ENCODE data around the gene PRR16. TPM values are rescaled to one million over a fixed set of nuclear protein-coding genes. Genes with fewer than 3 reads are reported as not detected.

PRR16 gene
- total RNA-seq, 3 donors from 2014 or later: 1.2 to 9.6 (median 3.6) TPM

GRCh38 chr5:120640778-120641177, 176.7 kb downstream of the PRR16 start:
- Histone ChIP-seq H3K4me3 (no peak overlapping the region), H3K27me3 (no peaks in the 10 kb centered on the region), H3K27ac (no peak overlapping the region), H3K36me3 (no peaks in the 10 kb centered on the region), H3K9me3 (no peaks in the 10 kb centered on the region), H3K4me1 (no peaks in the 10 kb centered on the region)
- no peak for TF ChIP-seq CTCF (IDR thresholded peaks at IDR 0.05)
- no peak for TF ChIP-seq POLR2A (IDR thresholded peaks at IDR 0.05)
- TF ChIP-seq POLR2AphosphoS5 (IDR thresholded peaks at IDR 0.05): no peak
- no peak for DNase-seq (ENCODE audit: low spot score in 2 of 2)
- intact Hi-C loops (cut with DNase I; ENCODE audit: low total_unique reads): no loop called here

- Histone ChIP-seq H3K27ac (no peak overlapping the region), H3K36me3 (no peaks in the 10 kb centered on the region), H3K4me1 (no peaks in the 10 kb centered on the region), H3K27me3 (no peaks in the 10 kb centered on the region), H3K4me3 (no peak overlapping the region), H3K9me3 (no peaks in the 10 kb centered on the region)
- DNase-seq (ENCODE audit: low spot score in 2 of 2): no peak
- no peak for TF ChIP-seq CTCF (IDR thresholded peaks at IDR 0.05)
- no peak for TF ChIP-seq POLR2A (IDR thresholded peaks at IDR 0.05)
- TF ChIP-seq POLR2AphosphoS5 (IDR thresholded peaks at IDR 0.05): no peak
- intact Hi-C loops (cut with DNase I; ENCODE audit: low total_unique reads): no loop called here
These were observed 180.4 kb downstream of the PRR16 start for GRCh38 chr5:120644516-120644915.

- H3K4me1 ChIP-seq: no peaks in the 10 kb centered on the region
- no peak for TF ChIP-seq POLR2A (IDR thresholded peaks at IDR 0.05)
- peak in 1 of 3 donors; percentile 38 for TF ChIP-seq CTCF (IDR thresholded peaks at IDR 0.05)
- intact Hi-C loops (cut with DNase I; ENCODE audit: low total_unique reads): no loop called here
- no peak overlapping the region for H3K27ac ChIP-seq
- H3K9me3 ChIP-seq: no peaks in the 10 kb centered on the region
- no peaks in the 10 kb centered on the region for H3K36me3 ChIP-seq
- no peaks in the 10 kb centered on the region for H3K27me3 ChIP-seq
- no peak overlapping the region for H3K4me3 ChIP-seq
- DNase-seq (ENCODE audit: low spot score in 2 of 2): no peak
These were observed 191.8 kb downstream of the PRR16 start for GRCh38 chr5:120655828-120656435.

GRCh38 chr5:120657104-120657503, 193.0 kb downstream of the PRR16 start:
- no peaks in the 10 kb centered on the region for H3K9me3 ChIP-seq
- TF ChIP-seq POLR2AphosphoS5 (IDR thresholded peaks at IDR 0.05) (no peak), CTCF (IDR thresholded peaks at IDR 0.05) (no peak), POLR2A (IDR thresholded peaks at IDR 0.05) (no peak)
- H3K36me3 ChIP-seq: no peaks in the 10 kb centered on the region
- no peaks in the 10 kb centered on the region for H3K27me3 ChIP-seq
- no peak overlapping the region for H3K27ac ChIP-seq
- no peaks in the 10 kb centered on the region for H3K4me1 ChIP-seq
- no peak overlapping the region for H3K4me3 ChIP-seq
- intact Hi-C loops (cut with DNase I; ENCODE audit: low total_unique reads): no loop called here
- no peak for DNase-seq (ENCODE audit: low spot score in 2 of 2)

- no peak overlapping the region for H3K4me3 ChIP-seq
- no peak overlapping the region for H3K27ac ChIP-seq
- TF ChIP-seq POLR2A (IDR thresholded peaks at IDR 0.05): no peak
- TF ChIP-seq CTCF (IDR thresholded peaks at IDR 0.05): no peak
- no peak for TF ChIP-seq POLR2AphosphoS5 (IDR thresholded peaks at IDR 0.05)
- no peaks in the 10 kb centered on the region for H3K36me3 ChIP-seq
- no peaks in the 10 kb centered on the region for H3K27me3 ChIP-seq
- no peaks in the 10 kb centered on the region for H3K4me1 ChIP-seq
- no peaks in the 10 kb centered on the region for H3K9me3 ChIP-seq
- DNase-seq (ENCODE audit: low spot score in 2 of 2): no peak
- intact Hi-C loops (cut with DNase I; ENCODE audit: low total_unique reads): no loop called here
These were observed 213.4 kb downstream of the PRR16 start for GRCh38 chr5:120677481-120677880.
